Measurements from ENCODE around the gene DAND5.

DAND5 gene

DNA sequence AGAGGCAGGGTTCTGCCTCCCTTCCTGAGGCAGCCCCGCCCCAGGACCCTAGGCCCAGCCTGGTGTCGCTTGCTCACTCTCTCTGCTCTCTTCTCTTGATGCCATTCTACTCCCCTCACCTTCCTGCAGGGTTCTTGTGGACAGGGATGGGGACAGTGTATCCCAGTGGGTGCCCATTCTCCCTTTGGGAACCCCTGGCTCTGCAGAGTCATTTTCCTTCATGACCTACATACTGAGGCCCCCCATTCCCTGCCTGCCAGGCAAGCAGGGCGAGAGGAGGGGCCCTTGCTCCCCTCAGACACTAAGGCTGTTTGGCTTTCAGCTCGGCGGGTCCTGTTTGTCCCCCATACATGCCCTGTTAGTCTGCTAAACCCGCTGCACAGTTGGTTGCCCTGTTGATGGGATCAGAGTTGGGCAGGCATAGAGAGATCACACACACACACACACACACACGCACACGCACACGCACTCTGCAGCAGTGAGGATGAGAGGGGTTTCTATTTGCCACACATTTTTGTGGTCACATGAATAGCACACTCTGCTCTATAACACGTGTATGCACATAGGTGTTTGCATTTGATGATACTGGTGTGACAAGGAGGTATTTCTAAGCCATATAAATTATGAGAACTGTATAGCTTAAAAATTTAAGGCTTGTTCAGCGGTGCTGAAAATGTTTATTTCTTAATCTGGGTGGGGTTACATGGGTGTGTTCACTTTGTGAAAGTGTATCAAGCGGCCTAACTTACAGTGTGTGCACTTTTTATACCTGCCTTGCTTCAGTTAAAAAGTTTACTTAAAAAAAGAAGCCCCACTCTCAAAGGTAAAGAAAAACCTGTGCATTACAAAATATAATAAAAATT, 46.2 kb downstream of the DAND5 start:
- no peak overlapping the region for H3K27ac ChIP-seq (ENCODE audit: insufficient read depth, low read length, poor library complexity, severe bottlenecking)
- DNase-seq: no peak
- H3K27me3 ChIP-seq (replicated peaks; ENCODE audit: control insufficient read depth, insufficient read depth, low read length, poor library complexity, severe bottlenecking): peaks cover 48% of the 10 kb centered on the region
- peaks cover 23% of the 10 kb centered on the region for H3K4me1 ChIP-seq (ENCODE audit: control insufficient read depth, insufficient read depth, low read length, poor library complexity, severe bottlenecking)
- no peak overlapping the region for H3K4me3 ChIP-seq (ENCODE audit: insufficient read depth, low read depth, low read length, poor library complexity, severe bottlenecking)
- no peaks in the 10 kb centered on the region for H3K9me3 ChIP-seq (ENCODE audit: control insufficient read depth, low read length)
- H3K36me3 ChIP-seq (ENCODE audit: control insufficient read depth, insufficient read depth, low read length): no peaks in the 10 kb centered on the region

DNA sequence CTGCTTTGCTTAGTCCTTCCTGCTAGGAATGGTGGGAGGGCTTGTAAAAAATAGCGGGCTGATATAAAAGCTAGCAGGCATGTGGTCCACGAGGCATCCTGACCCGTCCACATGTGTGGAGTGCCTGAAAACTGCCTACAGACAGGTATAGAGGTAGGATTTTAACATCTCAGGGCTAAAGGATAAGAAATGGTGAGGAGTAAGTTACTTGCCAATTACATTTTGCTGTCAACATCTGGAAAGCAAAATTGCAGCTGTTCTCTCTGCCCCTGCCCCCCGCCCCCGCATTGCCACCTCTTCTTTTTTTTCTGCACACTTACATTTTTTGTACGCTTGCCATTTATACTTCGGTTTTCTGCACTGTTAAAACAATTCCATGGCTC, 46.9 kb downstream of the DAND5 start:
- Histone ChIP-seq H3K4me3 (ENCODE audit: insufficient read depth, low read depth, low read length, poor library complexity, severe bottlenecking) (no peak overlapping the region), H3K4me1 (ENCODE audit: control insufficient read depth, insufficient read depth, low read length, poor library complexity, severe bottlenecking) (peaks cover 23% of the 10 kb centered on the region), H3K27me3 (replicated peaks; ENCODE audit: control insufficient read depth, insufficient read depth, low read length, poor library complexity, severe bottlenecking) (peaks cover 44% of the 10 kb centered on the region), H3K36me3 (ENCODE audit: control insufficient read depth, insufficient read depth, low read length) (no peaks in the 10 kb centered on the region), H3K27ac (ENCODE audit: insufficient read depth, low read length, poor library complexity, severe bottlenecking) (no peak overlapping the region), H3K9me3 (ENCODE audit: control insufficient read depth, low read length) (no peaks in the 10 kb centered on the region)
- no peak for DNase-seq

DNA sequence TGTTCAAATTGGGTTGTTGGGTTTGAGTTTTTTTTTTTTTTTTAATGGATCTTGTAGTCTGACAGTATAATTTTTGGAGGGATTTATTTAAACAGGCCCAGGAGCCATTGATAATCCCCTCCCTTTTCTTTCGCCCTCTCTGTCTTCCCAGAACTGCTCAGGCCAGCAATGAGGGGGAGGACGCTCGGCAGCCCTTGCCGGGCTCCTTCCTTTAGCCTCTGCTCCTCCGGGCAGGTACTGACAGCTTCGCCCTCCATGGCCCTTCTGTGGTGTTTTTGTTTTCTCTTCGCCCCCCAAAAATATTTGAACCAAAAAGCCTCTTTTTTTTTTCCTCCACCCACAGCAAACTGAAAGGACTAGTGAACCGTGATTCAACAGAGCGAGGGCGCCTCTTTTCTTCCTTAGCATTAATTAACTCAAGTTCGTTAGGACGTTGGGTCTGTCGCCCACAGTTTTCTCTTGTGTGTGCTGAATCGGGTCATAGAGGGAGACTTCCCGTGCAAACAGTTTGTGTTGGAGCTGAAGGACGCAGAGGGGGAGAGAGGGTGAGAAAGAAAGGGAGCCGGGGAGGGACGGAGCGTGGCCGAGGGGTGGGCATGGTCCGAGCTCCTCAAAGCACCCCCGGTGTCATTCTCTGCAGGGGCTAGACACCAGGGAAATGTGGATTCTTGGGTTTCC, 47.4 kb downstream of the DAND5 start:
- Histone ChIP-seq H3K4me3 (ENCODE audit: insufficient read depth, low read depth, low read length, poor library complexity, severe bottlenecking) (no peak overlapping the region), H3K4me1 (ENCODE audit: control insufficient read depth, insufficient read depth, low read length, poor library complexity, severe bottlenecking) (peaks cover 23% of the 10 kb centered on the region), H3K27me3 (replicated peaks; ENCODE audit: control insufficient read depth, insufficient read depth, low read length, poor library complexity, severe bottlenecking) (peaks cover 43% of the 10 kb centered on the region), H3K9me3 (ENCODE audit: control insufficient read depth, low read length) (no peaks in the 10 kb centered on the region), H3K27ac (ENCODE audit: insufficient read depth, low read length, poor library complexity, severe bottlenecking) (no peak overlapping the region), H3K36me3 (ENCODE audit: control insufficient read depth, insufficient read depth, low read length) (no peaks in the 10 kb centered on the region)
- no peak for DNase-seq

DNA sequence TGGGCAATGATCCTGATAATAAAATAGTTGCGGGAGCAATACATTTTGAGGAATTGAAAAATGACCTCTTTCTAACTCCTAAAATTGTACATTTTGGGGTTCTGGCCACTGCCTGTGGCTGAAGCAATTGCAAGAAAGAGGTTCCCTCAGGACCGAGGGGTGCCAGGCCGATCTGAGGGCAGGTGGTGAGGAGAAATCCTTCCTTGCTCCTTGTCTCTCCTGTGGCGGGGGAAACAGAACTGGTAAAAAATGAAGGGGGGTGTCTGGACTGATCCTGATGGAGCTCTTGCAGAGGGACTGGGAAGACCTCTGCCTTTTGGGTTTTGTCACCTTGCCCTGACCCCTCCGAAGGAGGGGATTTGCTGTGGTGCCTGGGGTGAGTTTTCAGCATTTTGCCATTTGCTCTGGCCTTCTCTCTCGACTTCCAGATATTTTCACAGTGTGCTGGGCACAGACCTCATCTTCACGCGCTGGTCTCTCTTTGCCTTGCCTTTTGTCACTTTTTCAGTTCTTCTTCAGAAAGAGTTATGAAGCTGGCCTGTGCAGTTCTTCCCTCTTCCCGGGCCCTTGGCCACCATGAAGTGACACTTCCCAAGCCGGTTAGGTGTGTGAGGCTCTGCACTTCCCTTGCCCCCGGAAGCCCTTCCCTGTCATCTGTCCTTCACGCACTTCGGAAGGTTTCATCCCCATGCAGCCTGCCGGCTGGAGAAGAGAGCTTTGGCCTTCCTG, 48.1 kb downstream of the DAND5 start:
- Histone ChIP-seq H3K4me3 (ENCODE audit: insufficient read depth, low read depth, low read length, poor library complexity, severe bottlenecking) (no peak overlapping the region), H3K4me1 (ENCODE audit: control insufficient read depth, insufficient read depth, low read length, poor library complexity, severe bottlenecking) (peaks cover 22% of the 10 kb centered on the region), H3K27me3 (replicated peaks; ENCODE audit: control insufficient read depth, insufficient read depth, low read length, poor library complexity, severe bottlenecking) (peaks cover 37% of the 10 kb centered on the region), H3K27ac (ENCODE audit: insufficient read depth, low read length, poor library complexity, severe bottlenecking) (no peak overlapping the region), H3K36me3 (ENCODE audit: control insufficient read depth, insufficient read depth, low read length) (no peaks in the 10 kb centered on the region), H3K9me3 (ENCODE audit: control insufficient read depth, low read length) (no peaks in the 10 kb centered on the region)
- DNase-seq: no peak

DNA sequence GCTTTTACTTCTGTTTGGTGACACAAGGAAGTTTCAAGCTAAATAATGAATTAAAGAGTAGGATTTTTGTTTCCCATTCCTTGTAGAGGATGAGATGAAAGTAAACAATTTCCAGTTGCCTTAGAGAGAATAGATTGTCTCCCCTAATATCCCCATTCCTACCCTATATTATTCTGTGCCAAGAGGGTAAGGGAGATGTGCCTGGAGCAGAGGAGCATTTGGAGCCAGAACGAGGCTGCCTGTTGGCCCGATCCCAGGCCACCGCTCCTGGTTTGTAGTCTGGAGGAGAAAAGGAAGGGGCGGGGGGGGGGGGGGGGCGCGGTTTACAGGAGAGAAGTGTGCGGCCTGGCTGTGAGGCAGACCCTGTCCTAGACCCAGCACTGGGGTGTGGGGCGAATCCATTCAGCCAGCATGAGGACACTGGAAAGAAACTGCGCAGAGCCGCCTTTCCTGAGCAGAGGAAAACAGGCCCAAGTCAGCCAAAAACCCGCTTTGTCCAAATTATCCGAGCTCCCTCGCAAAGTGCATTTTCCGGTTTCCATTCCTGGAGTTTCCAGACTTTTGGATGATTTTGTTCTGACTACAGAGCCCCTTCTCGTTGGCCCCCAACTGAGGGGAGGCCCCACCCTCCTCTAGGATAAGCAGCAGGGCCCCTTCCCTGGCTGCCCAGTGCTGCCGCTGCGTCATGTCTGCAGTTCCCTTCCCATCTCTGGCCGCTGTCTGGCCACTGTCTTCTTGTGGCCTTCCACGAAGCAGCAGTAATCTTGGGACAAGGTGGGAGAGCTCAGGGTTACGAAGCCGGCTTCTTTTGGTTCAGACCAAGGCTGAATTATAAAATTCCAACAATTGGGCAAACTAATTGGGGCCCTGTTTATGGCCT, 48.9 kb downstream of the DAND5 start:
- peaks cover 17% of the 10 kb centered on the region for H3K4me1 ChIP-seq (ENCODE audit: control insufficient read depth, insufficient read depth, low read length, poor library complexity, severe bottlenecking)
- no peak for DNase-seq
- no peaks in the 10 kb centered on the region for H3K9me3 ChIP-seq (ENCODE audit: control insufficient read depth, low read length)
- no peaks in the 10 kb centered on the region for H3K36me3 ChIP-seq (ENCODE audit: control insufficient read depth, insufficient read depth, low read length)
- H3K27me3 ChIP-seq (replicated peaks; ENCODE audit: control insufficient read depth, insufficient read depth, low read length, poor library complexity, severe bottlenecking): peaks cover 30% of the 10 kb centered on the region
- H3K4me3 ChIP-seq (ENCODE audit: insufficient read depth, low read depth, low read length, poor library complexity, severe bottlenecking): no peak overlapping the region
- no peak overlapping the region for H3K27ac ChIP-seq (ENCODE audit: insufficient read depth, low read length, poor library complexity, severe bottlenecking)

DNA sequence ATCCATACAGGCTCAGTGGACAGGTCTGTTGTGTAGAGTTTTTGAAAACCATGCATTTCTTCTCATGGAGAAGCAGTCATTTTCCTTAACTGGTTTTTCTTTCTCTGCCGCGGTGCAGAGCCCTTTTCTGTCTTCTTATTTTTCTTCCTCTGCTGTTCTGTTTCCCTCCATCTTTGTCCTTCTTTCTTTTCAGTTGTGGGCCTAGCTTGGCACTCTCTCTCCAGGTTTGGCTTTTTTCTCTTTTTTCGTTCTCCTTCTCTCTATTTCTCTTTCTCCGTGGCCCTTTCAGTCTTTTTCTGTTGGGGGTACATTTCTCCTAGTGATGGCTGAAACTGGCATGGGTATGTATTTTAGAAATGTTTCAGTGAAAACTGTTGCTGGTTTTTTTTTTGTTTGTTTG, 50.0 kb downstream of the DAND5 start:
- Histone ChIP-seq H3K9me3 (ENCODE audit: control insufficient read depth, low read length) (no peaks in the 10 kb centered on the region), H3K27ac (ENCODE audit: insufficient read depth, low read length, poor library complexity, severe bottlenecking) (no peak overlapping the region), H3K36me3 (ENCODE audit: control insufficient read depth, insufficient read depth, low read length) (no peaks in the 10 kb centered on the region), H3K4me3 (ENCODE audit: insufficient read depth, low read depth, low read length, poor library complexity, severe bottlenecking) (no peak overlapping the region), H3K27me3 (replicated peaks; ENCODE audit: control insufficient read depth, insufficient read depth, low read length, poor library complexity, severe bottlenecking) (peaks cover 28% of the 10 kb centered on the region), H3K4me1 (ENCODE audit: control insufficient read depth, insufficient read depth, low read length, poor library complexity, severe bottlenecking) (peaks cover 12% of the 10 kb centered on the region)
- DNase-seq: no peak

DNA sequence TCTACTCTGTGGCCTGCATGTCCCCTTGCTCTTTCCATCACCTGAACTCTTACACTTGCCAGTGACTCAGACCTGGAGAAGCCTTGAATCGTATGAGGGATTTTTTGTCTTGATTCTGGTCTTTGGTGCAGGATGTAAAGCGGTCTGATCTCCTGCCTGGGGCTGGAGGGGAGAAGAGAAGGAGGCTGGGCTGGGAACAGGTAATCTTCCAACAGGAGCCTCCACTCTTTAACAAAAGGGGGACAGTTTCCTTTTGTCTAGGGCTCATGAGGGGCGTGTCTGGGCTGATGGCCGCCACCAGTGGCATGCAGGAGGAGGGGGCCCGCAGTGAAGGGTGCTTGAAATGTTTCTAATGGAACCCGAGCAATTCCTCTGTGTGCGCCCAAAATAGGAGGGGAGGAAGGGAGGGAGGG, 50.6 kb downstream of the DAND5 start:
- peaks cover 11% of the 10 kb centered on the region for H3K4me1 ChIP-seq (ENCODE audit: control insufficient read depth, insufficient read depth, low read length, poor library complexity, severe bottlenecking)
- no peaks in the 10 kb centered on the region for H3K36me3 ChIP-seq (ENCODE audit: control insufficient read depth, insufficient read depth, low read length)
- no peak overlapping the region for H3K4me3 ChIP-seq (ENCODE audit: insufficient read depth, low read depth, low read length, poor library complexity, severe bottlenecking)
- DNase-seq: no peak
- H3K9me3 ChIP-seq (ENCODE audit: control insufficient read depth, low read length): no peaks in the 10 kb centered on the region
- peaks cover 29% of the 10 kb centered on the region for H3K27me3 ChIP-seq (replicated peaks; ENCODE audit: control insufficient read depth, insufficient read depth, low read length, poor library complexity, severe bottlenecking)
- H3K27ac ChIP-seq (ENCODE audit: insufficient read depth, low read length, poor library complexity, severe bottlenecking): no peak overlapping the region

DNA sequence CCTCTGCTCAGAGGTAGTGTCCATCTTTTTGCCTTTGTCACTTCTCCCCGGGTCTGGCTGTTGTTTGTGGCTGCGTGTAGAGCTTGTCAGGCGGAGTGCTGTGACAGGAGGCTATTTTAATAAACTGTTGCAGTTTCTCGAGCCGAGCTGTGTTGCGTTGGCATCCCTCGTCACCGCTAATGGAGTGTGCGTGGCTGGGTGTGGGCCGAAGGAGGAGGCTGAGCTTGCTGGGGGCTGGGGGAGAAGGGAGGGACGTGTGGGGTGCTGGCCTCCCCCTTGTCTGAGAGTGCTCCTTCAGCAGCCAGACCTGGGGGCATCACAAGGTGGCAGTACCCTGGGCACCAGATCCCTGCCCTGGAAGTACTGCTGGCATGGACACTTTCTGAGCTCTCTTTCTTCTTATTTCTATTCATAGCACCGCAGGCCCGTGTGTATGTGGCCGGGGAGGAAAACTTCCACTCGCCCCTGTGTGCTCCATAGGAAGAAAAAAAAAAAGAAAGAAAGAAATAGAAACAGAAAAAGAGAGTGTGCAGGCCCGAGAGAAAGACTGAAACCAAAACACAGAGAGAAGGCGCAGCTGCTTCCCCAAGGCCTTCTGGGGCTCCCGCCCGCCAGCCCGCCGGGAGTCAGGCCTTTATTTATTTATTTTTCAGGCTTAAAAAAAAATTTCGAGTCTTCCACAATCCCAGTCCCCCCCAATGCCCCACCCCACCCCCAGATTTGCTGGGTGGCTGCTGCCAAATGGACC, 52.9 kb downstream of the DAND5 start:
- no peaks in the 10 kb centered on the region for H3K9me3 ChIP-seq (ENCODE audit: control insufficient read depth, low read length)

More for the DNA sequence above, 52.9 kb downstream of the DAND5 start:
- no peak for DNase-seq
- Histone ChIP-seq H3K4me3 (ENCODE audit: insufficient read depth, low read depth, low read length, poor library complexity, severe bottlenecking) (no peak overlapping the region), H3K27me3 (replicated peaks; ENCODE audit: control insufficient read depth, insufficient read depth, low read length, poor library complexity, severe bottlenecking) (peaks cover 25% of the 10 kb centered on the region), H3K36me3 (ENCODE audit: control insufficient read depth, insufficient read depth, low read length) (no peaks in the 10 kb centered on the region), H3K27ac (ENCODE audit: insufficient read depth, low read length, poor library complexity, severe bottlenecking) (no peak overlapping the region), H3K4me1 (ENCODE audit: control insufficient read depth, insufficient read depth, low read length, poor library complexity, severe bottlenecking) (peaks cover 11% of the 10 kb centered on the region)
